ENCODE results near the gene GULP1.
"Not testable (repeated sequence)": the region's sequence is repeated elsewhere in the genome, so short reads cannot be mapped to it uniquely, and the experiment has no call there.

Gene GULP1

DNA sequence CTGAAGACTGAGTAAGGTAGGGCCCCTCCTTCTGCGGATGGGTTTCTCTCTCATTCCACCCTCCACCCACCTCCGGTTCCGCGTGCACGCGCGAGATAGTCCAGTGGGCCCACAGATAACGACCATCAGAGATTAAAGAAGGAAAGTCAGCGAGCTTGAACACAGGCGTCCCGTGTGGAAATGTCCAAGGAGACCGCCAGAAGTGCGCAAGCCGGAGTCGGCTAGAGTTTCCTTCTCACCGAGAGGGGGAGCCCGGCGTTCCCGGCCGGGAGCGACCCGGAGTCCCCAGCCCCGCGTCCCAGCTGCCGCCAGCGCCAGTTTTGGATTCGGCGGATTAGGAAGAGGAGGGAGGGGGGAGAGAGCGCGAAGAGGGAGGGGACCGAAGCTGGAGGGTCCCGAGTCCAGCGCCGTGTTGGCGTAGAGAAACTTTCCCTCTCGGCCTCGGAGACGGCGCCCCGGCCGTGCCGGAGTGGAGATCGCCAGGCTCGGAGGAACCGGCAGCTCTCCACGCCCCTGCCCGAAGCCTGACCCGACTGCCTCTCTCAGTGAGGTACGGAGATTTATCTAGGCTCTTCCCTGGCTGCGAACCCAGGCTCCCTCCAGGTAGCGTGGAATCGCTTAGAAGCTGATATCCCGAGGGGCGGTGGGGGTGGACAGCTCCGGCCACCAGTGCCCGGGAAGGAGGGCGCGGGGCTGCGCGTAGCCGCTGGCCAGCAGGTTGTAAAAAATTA, at the start of gene GULP1:
Gene GULP1, plus strand, starts transcription at position 258 of the 731 bp plus-strand sequence. CDS start 185,829 bp downstream, outside the sequence.
- DNase-seq (ENCODE audit: low read depth in 2 of 2), result no peak

DNA sequence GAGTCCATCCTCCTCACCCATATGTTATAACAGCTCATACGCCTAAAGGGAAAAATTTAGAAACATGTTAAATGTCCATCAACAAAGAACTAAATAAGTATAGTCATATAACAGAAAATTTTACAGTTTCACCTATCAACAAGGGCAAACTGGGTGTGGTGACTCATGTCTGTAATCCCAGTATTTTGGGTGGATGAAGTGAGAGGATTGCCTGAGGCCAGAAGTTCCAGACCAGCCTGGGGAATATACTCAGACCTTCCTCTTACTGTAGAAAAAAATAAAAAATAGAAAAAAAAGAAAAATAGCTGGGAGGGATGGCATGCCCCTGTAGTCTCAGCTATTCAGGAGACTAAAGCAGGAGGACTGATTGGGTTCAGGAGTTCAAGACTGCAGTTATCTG, 48.3 kb upstream of the GULP1 start:
- no peak for DNase-seq (ENCODE audit: low read depth in 2 of 2)

DNA sequence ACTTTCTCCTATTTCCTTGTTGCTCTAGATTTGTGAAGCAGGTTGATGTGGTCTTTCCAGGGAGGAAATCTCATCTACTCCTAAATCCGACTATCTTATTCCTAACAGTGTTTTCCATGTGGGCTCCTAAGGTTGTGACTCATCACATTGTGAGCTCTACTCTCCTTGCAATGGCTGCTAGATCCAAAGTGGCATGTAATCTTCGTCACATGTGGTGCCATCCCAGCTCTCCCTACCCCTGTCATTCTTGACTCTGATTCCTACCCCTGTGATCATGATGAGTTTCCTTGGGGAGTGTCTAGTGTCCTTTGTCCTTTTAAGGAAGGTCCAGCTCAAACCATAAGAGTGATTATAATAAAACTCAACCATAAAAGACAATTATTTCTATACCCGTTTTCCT, 47.3 kb upstream of the GULP1 start:
- no peak for DNase-seq (ENCODE audit: low read depth in 2 of 2)

- no peak for DNase-seq (ENCODE audit: low read depth in 2 of 2)
Measured at GRCh38 chr2:188245230-188245629, 46.4 kb upstream of the GULP1 start.

GRCh38 chr2:188248513-188248912, 43.2 kb upstream of the GULP1 start:
- DNase-seq (ENCODE audit: low read depth in 2 of 2), result no peak

DNA sequence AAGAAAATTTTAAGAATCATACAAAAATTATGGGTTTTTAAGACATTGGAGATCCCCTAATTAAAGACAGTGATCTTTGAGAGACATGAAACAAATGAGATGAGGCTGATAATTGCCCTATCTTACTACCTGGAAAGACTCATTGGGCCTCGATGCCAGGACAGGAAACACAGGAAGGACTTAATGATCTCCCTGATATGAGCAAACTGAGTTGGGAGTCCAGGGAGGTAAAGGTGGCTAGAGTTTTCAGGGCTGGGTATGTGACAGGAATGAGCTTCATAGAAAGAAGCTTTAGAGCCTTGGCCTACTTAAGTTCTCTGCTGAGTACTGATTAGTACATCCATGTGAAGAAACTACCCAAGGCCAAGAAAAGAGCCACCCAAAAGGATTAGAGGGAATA, 40.6 kb upstream of the GULP1 start:
- DNase-seq (ENCODE audit: low read depth in 2 of 2), result no peak

DNA sequence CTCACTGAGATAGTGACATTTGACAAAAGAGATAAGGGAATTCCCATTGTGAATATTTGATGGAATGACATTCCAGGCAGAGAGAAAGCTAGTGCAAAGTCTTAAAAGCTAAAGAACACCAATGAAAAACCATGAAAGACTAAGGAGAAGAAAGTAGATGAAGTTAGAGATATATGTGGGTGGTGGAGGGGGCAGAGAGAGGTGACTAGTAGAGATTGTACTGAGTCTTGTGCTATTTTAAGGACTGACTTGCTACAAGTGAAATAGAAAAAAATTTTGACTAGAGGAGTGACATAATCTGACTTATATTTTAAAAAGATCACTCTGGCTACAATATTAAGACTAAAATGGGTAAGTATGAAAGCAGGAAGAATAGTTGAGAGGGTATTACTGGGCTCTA, 35.3 kb upstream of the GULP1 start:
- no peak for DNase-seq (ENCODE audit: low read depth in 2 of 2)

GRCh38 chr2:188265315-188265714, 26.4 kb upstream of the GULP1 start:
- DNase-seq (ENCODE audit: low read depth in 2 of 2), result no peak

- DNase-seq (ENCODE audit: low read depth in 2 of 2), result no peak
Measured at GRCh38 chr2:188267776-188268175, 23.9 kb upstream of the GULP1 start.

DNA sequence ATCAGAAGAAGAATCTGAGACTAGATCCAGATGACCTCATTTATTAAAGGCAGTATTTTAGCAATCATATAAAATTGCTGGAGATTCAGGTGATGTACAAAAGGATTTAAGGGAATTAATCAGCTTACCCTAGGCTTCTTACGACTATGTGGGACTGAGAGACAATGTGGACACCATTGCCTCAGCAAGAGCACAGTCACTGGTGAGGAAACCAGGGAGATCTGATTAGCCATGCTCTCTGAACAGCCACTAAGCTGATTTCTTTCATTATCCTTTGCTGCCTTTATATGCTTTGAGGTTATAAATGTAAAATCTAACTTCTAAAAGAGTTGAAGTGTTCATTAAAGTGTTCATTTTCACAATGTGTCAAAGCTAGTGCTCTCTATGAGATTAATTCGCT, 22.7 kb upstream of the GULP1 start:
- DNase-seq (ENCODE audit: low read depth in 2 of 2), result no peak

DNA sequence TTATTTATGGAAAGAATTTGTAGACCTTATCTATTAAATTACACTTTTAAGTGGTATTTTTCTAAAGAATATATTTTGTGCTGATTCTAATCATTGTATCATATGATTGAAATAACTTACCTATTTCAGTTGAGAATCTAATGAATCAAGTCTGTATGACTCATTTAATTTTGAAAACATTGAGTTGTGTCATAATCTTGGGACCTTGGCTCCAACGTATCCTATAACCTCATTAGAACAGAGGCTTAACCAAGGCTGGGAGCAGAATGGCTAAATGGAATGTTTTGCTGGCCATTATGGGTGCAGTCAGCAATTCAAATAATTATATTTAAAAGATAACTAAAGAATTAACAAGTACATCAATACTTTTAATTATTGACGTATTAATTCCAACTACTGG, 19.6 kb upstream of the GULP1 start:
- DNase-seq (ENCODE audit: low read depth in 2 of 2), result no peak

- no peak for DNase-seq (ENCODE audit: low read depth in 2 of 2)
Measured at GRCh38 chr2:188274274-188274673, 17.4 kb upstream of the GULP1 start.

DNA sequence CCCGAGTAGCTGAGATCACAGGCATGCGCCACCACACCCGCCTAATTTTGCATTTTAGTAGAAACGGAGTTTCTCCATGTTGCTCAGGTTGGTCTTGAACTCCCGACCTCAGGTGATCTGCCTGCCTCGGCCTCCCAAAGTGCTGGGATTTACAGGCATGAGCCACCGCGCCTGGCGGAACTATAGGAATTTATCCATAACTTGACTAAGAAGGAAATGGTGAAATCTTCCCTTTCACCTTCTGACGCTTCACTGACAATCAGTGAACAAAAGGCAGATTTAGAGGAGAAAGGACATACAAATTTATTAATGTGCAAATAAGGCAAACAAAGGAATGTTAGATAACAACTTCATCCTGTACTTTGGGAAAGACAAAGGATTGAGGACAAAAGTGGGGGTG, 15.4 kb upstream of the GULP1 start:
- no peak for DNase-seq (ENCODE audit: low read depth in 2 of 2)

GRCh38 chr2:188277786-188278185, 13.9 kb upstream of the GULP1 start:
- no peak for DNase-seq (ENCODE audit: low read depth in 2 of 2)

- DNase-seq (ENCODE audit: low read depth in 2 of 2), result no peak
Measured at GRCh38 chr2:188278388-188279092, 13.1 kb upstream of the GULP1 start.

DNA sequence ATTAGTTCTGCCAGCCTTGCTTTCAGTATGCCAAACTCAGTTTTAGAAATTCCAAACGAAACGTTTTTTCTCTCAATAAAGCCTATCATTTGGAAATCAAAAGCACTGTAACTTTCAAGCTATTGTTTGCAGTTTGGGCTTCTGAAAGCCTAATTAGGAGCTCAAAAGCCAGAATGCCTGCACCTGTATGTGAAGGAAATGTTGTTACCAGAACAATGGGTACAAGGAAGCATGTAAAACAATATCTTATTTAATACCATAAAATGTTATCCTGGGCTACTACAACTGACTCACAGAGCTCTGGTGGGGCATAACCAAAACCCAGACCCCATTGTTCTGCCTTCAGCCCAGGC, 12.6 kb upstream of the GULP1 start:
- DNase-seq (ENCODE audit: low read depth in 2 of 2), result no peak

DNA sequence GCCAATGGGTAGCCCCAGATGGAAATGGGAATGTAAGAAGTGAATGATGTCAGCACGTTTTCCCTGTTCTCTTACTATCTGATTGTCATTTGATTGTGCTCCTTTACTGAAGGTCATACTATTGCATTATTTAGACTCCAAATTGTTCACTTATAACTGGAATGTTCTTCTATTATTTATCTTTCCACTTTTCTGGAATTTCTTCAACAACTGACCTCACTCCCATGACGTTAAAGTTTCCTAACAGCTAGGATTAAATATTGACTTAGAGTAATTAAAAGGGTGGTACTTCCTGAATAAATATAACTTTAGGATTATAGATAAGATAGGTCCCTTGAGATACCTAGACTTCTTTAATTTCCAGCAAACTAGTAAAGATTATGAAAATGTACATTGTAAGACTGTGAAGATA, 10.9 kb upstream of the GULP1 start:
- DNase-seq (ENCODE audit: low read depth in 2 of 2), result no peak

GRCh38 chr2:188282907-188283306, 8.8 kb upstream of the GULP1 start:
- DNase-seq (ENCODE audit: low read depth in 2 of 2), result no peak

DNA sequence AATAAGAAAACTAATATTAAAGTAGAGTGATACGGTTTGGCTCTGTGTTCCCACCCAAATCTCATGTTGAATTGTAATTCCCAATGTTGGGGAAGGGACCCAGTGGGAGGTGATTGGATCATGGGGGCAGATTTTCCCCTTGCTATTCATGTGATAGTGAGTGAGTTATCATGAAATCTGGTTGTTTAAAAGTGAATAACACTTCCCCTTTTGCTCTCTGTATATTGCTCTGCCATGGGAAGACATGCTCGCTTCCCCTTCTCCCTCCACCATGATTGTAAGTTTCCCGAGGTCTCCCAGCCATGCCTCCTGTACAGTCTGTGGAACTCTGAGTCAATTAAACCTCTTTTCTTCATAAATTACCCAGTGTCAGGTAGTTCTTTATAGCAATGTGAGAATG, 7.4 kb upstream of the GULP1 start:
- DNase-seq (ENCODE audit: low read depth in 2 of 2), result not testable (repeated sequence)

GRCh38 chr2:188285049-188285448, 6.6 kb upstream of the GULP1 start:
- DNase-seq (ENCODE audit: low read depth in 2 of 2), result no peak

DNA sequence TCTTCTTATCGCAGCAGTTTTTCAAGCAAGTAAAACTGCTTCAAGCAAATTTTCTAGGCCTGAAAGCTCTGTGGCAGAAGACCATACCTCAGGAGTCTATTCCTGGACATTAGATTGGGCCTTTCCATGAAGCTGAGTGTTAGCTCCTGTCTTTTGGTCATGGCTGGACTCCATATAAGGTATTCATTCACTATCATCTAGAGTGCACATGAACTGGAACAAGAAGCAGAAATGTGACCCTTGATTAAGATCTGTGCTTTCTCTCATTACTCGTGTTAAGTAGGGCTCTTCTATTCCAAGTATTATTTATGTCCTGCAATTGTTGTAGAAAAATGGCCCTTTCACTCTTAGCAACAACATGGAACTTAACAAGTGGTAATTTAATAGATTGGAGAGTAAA, 5.9 kb upstream of the GULP1 start:
- DNase-seq (ENCODE audit: low read depth in 2 of 2), result no peak

DNA sequence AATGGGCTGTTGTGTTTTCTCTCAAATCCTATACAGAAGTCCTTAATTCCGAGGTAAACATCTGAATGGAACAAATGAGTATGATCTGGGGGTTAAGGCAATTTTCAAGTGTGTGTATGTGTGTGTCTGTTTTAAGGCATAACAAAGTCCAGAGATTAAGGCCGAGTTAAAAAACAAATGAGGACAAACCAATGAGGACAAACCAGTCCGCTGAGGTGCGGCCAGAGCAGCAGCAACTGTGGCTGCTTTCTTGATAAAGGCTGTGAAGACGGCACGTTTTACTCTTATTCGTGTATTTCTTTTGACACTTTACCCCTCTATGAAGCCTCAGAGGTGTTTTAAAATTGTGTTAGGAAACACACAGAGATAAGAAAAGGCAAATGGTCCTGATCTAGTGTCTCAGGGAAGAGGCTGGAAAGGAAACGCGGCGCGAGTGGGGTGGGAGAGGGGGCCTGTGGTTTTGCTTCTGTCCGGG, 495 bp upstream of the GULP1 start:
- DNase-seq (ENCODE audit: low read depth in 2 of 2), result no peak
